HG02571 (cell line): ENCODE data around the gene PTPRCAP.

Experiments
- ATAC-seq: cut with Tn5 transposase; IDR thresholded peaks from one replicate; pipeline ENCODE4 v1.9.1; 2021; ENCODE audit warnings: mild to moderate bottlenecking, moderate library complexity; ENCODE audit not compliant: unreplicated experiment

PTPRCAP gene

DNA sequence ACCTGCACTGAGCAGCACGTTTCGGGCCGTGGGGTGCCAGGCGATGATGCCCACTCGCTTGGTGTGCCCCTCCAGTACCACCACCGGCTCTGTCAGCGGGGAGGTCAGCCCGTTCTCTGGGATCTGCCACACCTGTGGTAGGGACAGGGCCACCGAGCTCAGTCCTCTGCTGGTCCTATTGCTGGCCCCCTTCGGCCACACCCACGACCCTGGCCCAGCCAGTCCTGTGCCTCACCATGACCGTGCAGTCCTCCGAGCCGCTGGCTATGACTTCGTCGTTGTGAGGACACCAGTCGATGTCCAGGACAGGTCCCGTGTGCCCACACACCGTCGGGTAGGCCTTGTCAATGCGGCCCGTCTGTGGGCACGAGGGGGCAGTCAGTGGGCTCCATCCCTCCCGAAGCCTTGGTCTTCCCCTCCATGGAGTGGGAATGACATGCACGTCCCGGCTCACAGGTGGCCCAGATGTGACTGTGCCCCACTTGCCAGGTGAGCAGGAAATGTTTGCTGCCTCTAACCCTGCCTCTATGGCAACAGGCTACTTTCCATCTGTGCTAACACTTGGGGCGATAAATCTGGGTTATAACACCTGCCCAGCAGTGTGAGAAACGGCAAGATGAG lies 4.4 kb upstream of the PTPRCAP start:
- no peak for ATAC-seq

DNA sequence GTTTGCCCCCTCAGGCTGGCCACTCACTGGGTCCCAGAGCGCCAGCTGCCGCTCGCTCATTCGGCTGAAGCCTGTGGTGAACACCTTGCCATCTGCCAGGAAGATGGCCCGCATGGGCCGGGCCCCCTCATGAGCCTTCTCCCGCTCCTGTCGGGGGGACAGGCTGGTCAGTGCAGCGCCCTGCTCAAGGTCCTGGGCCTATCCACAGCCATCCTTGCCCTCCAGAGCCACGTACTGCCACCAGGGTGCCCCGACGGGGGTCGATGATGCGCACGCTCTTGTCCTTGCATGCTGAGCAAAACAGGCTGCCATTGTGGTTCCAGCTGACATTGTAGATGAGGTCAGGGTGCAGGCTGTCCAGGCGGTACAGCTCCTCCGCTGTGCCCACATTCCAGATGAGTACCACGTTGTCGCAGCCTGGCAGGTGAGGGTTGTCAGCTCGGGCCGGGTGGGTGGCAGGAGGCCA lies 3.6 kb upstream of the PTPRCAP start:
- no peak for ATAC-seq

DNA sequence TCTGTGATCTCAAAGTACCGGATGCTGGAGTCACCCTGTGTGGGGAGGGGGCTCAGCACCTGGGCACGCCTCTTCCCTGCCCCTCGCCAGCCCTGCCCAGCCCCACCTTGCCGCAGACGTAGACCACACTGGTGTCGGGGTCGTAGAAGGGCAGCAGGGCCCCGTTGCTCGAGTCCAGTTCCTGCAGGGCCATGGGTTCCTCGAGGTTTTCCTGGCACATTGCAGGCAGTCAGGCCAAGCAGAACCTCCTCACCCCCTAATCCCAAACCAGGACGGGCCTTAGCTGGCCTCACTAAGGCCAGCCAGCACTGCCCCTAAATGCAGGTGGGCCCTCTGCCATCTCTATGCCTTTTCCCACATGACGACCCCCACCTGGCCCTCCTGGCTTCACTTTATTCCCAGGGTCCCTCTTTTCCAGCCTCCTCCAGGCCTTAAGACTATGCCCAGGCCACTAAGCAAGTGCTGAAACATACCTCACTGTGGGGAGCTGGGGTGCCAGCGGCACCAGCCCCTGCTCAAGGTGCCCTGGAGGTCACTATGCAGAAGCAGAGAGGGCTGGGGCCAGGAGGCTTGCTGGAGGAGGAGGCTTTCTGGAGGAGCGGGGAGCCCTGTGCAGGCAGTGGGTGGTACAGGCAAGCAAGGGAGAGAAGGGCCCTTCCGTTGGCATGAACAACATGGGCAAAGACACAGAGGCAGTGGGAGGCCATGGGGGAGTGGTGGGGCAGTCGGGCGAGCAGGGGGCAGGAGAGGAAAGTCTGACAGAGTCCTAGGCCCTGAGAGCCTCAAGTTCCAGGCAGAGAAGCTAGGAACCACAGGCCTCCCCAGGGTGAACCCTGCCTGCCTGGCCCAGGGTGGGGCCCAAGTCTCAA lies 3.0 kb upstream of the PTPRCAP start:
- ATAC-seq, result no peak

DNA sequence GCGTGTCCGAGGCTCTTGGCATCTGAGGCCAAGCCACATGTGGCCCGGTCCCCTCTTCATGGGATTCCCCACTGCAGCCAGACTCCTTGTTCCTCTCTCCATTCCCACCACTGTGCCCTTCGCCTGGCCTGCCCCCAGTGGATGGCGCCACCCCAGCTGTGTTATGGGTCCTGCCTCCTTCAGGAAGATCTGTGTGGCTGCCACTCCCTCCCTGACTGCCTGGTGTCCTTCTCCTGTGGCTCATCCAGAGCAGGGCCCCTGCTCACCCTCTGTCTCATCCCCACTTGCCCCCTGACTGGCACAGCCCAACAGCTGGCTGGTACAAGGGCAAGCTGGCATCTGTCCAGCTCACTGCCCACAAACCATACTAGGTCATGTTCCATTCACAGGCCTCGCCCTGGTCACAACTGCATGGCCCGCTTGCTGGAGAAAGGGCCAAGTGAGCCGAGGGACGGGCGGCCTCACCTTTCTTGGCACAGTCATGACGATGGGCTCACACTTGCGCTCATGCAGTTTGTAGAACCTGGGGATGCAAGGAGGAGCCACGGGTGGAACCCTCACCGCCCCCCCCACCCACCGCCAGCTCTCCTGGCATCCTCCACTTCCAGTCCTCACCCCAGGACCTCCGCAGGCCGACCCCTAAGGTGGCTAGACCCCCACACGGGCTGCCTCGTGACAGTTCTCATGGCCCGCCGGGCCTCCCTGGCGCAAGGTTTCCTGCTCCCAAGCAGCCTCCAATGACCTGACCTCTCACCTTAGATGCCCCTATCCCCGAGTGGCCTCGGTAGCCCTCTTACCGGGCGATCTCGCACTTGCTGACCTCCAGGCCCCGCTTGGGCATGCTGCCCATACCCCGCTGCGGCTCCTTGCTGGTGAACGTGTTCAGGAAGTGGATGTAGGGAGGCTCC lies 2.1 kb upstream of the PTPRCAP start:
- ATAC-seq, result no peak

DNA sequence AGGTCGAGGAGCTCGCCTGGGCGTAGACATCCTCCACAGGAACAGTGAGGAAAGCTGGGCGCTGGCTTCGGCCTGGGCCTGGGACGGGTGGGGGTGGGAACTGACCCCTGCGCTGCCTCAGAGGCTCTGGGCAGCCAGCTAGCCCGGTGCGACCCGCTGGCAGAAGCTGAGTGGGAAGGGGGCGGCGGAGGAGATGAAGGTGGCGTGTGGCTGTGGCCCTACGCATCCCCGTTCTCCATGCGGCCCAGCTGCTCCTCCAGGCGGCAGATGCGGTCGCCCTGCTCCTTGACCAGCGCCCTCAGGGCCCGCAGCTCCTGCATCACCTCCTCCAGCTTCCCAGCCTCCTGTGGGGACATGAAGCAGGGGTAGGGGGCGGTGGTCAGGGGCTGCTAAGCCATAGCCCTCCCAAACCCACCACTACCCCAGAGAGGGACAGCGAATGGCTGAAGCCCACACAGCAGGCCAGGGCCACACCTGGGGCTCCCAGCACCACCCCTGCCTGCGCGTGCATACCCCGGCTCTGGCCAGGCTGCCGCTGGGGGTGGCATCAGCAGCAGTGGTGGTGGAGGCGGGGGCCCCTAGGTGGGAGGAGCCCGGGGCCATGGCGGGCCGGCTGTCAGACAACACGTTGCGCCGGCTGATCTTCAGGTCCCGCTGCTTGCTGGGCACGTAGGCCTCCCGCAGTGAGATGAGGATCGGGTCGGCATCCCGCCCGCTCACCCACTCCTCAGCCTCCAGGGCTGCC lies 848 bp upstream of the PTPRCAP start:
- ATAC-seq, result no peak

DNA sequence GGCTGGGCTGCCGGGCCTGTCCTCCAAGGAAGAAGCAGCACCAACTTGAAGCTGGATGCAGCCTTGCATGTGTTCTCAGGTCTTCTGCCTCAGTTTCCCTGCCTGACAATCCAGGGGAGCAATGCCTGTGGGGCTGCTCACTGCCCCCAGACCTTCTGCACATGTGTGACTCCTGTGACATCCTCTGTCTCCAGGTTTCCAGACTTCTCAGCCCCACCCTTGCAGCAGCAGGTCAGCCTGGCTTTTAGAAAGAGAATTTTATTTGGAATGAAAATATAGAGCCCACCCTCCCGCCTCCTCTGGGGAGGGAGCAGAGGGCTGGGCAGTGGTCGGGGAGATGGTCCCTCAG lies 301 bp upstream of the PTPRCAP start:
- ATAC-seq, result no peak

DNA sequence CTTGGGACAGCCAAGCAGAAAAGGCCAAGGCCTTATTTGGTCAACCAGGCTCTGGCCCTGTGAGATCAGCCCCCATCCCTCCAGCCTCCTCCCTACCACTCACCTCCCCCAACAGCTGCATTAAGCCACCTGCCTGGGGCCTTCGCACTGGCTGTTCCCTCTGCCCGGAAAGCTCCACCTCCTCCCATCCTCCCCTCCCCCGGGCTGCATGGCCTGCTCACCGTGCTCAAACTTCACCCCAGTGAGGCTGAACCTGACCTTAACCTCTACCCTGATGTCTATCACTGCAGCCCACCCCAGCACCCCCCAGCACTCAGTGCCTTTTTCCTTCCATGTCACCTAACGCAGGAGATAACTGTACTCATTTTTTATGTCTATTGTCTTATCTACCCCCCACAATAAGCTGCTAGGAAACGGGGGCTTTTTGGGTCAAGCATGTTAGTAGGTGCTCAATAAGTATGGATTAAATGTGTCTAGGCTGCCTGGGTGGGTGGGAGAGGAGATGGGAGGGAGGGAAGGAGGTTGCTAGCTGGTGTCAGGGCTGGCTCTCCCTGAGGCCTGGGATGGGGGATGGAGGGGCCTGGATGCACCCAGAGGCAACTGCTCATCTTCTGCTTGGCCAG lies 912 bp downstream of the PTPRCAP start:
- ATAC-seq, result peak; percentile 35

DNA sequence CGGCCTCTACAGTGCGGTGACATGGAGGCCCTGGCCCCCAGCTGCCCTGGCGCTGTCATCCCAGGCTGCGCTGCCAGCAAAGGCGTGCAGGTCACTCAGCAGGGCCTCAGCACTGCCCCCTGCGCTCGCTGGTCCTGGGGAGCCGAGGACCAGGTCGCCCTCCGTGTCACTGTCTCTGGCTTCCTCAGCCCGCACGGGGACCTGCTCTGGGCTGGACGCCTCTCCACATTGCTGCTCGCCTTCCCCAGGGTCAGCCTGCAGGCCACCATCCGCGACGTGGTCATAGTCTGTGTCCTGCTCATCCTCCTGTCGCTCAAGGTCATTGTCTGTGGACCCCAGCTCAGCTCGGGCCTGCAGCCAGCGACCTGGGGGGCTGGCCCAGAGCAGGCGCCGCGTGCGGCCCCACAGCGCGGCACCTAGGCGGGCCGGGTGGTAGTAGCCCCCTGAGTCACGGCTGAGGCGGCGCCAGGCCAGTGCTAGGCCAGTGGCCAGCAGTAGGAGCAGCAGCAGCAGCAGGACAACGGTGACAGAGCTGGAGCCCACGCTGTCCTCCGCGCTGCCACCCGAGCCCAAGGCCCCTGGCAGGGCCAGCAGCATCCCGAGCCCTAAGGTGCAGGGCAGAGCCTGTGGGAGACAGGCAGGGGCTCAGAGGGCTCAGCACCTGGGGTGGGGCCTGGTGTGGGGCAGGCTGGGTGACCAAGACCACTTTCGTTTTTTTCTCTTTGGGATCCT lies 1.6 kb downstream of the PTPRCAP start:
- no peak for ATAC-seq

DNA sequence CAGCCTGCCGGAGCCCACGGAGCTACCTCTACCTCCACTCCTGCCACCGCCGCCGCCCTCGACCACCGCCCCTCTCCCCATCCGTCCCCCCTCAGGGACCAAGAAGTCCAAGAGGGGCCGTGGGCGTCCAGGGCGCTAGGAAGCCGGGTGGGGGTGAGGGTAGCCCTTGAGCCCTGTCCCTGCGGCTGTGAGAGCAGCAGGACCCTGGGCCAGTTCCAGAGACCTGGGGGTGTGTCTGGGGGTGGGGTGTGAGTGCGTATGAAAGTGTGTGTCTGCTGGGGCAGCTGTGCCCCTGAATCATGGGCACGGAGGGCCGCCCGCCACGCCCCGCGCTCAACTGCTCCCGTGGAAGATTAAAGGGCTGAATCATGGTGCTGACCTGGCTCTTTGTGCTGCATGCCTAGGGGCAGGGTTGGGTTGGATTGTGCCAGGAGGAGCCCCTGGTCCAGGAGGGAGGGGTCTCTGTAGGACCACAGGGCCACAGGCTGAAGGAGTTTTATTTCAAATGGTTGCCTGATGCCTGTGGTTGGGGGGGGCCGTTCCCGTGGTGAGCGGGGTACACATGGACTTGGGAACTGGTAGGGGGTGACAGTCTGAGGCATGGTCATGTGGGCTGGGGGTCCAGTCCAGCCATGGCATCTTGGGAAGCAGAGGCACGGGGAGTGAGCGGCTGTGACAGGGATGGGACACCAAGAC lies 2.3 kb downstream of the PTPRCAP start:
- ATAC-seq, result no peak

DNA sequence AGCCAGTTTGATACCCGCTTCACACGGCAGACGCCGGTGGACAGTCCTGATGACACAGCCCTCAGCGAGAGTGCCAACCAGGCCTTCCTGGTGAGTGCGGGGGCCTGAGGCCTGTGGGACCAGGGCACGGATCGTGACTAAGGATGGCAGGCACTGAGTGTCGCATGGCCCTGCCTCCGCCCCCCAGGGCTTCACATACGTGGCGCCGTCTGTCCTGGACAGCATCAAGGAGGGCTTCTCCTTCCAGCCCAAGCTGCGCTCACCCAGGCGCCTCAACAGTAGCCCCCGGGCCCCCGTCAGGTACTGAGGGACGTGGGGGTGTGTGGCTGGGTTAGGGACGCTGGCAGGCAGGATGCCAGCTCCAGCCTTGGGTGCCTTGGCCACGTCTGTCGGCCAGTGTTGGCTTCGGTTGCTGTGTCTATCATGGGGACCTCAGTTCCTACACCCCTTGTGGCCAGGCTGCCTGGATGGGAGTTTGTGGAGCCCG lies 3.0 kb downstream of the PTPRCAP start:
- no peak for ATAC-seq

DNA sequence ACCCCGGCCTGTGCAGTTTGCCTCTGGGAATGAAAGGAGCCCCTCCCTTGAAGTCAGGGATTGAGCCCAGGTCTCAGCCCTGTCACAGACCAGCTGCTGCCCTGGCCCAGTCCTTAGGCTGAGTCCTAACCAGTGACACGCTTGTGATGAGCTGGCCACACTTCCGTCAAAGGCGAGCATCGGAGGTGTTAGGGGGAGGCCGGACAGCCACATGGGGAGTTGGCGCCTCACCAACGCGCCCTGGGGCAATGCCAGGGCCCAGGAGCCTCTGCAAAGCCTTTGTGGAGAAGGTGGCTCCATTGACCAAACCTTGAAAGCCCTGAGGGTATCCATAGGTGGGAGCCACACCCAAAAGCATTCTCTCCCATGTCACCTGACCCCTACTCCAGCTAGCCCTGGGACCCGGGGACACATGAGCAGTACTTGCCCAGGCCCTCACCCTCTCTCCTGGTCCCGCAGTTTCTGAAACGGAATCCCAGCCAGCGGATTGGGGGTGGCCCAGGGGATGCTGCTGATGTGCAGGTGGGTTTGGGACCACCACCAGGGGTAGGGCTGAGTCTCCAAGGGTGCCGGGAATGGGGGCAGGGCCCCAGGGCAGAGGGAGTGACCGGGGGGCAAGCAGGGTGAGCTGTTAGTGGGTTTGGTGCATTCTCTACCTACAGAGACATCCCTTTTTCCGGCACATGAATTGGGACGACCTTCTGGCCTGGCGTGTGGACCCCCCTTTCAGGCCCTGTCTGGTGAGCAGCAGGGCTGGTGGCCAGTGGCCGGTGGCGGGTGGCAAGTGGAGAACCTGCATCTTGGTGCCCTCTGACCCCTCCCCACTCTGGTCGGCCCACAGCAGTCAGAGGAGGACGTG lies 3.7 kb downstream of the PTPRCAP start:
- no peak for ATAC-seq

DNA sequence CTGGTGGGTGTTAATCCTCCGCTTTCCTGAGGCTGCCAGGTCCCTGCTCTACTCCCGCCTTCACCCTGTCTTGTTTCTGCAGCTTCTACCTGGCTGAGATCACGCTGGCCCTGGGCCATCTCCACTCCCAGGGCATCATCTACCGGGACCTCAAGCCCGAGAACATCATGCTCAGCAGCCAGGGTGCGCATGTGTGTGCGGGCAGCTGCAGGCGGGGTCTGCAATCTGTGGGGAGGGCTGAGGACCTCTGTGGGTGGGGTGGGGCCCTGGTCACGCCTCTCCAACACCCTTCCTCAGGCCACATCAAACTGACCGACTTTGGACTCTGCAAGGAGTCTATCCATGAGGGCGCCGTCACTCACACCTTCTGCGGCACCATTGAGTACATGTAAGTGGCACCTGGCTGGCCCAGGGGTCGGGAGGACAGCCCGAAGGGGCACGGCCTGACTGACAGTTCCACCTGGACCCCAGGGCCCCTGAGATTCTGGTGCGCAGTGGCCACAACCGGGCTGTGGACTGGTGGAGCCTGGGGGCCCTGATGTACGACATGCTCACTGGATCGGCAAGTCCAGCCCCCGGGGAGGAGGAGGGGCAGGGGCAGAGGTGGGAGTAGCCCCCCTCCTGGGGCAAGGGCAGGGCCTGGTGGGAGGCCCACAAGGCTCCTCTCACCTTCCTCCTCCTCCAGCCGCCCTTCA lies 4.7 kb downstream of the PTPRCAP start:
- ATAC-seq, result no peak

DNA sequence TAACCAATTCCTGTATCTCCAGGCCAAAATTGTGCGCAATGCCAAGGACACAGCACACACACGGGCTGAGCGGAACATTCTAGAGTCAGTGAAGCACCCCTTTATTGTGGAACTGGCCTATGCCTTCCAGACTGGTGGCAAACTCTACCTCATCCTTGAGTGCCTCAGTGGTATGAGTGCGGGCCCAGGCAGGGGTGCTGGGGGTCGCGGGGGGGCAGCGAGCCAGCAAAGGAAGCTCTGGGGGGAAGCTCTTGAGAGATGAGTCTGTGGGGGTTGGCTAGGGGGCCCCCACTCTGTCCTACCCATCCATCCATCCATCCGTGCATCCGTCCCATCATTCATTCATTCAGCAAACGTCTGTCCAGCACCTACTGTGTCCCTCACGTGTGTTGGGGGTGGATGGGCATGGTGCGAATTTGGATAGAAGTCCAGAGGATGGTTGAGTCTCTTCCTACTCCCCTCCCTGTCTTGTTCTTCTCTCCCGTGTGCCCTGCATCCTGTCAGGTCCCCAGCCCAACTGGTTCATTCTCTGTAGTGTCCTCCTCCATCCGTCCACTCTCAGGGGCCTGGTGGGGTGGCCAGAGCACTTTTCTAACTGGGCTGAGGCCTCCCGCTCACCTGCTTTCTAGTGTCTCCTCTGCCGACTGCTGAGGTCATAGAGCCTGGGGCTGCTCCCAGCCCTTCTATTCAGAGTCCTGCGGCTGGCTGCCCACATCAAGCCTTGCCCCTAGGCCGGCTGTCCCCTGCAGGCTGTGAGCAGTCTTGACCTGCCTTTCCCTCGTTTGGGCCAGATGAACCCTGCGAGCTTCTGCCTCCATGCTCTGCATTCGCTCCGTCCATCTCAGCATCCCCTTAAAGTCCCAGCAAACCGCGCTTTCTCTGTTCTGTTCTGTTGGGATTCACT lies 5.9 kb downstream of the PTPRCAP start:
- no peak for ATAC-seq

DNA sequence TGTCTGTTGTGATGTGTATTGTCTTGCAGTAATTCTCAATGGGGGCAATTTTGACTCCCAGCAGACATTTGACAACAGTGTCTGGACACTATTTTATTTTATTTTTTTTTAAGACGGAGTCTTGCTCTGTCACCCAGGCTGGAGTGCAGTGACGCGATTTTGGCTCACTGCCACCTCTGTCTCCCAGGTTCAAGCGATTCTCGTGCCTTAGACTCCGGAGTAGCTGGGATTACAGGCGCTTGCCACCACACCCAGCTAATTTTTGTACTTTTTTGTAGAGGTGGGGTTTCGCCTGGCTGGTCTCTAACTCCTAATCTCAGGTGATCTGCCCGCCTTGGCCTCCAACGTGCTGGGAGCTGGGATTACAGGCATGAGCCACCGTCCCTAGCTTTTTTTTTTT lies 7.8 kb downstream of the PTPRCAP start:
- ATAC-seq, result no peak

DNA sequence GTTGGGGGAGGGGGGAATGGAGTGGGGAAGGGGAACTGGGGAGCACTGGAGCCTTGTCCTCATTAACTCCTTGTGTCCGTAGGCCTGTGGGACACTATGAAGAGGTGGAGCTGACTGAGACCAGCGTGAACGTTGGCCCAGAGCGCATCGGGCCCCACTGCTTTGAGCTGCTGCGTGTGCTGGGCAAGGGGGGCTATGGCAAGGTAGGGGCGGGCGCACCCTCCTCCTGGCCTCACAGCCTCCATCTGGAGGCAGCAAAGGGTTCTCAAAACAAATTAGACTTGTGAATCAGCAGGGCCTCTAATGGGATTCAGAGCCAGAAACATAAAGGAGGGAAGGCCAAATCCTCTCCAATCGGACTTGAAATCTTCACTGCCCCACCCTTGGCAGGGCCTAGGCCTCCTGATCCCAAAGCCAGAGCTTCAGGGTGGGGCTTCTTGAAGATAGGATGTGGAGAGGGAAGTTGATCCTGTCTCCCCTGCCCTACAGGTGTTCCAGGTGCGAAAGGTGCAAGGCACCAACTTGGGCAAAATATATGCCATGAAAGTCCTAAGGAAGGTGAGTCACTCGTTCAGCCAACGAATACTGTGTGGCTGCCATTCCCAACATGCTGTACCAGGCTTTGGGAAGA lies 8.3 kb downstream of the PTPRCAP start:
- ATAC-seq, result no peak
